Measurements from ENCODE around the gene ACAP3.

ACAP3 gene

GRCh38 chr1:1353389-1354151, 45.8 kb upstream of the ACAP3 start:
- DNase-seq (ENCODE audit: low read depth), result no peak
- no peak overlapping the region for H3K4me3 ChIP-seq (ENCODE audit: low read depth, low read length)
- TF ChIP-seq CTCF (IDR thresholded peaks at IDR 0.05; ENCODE audit: low read depth, low read length, missing control alignments), result no peak

GRCh38 chr1:1352786-1353388, 45.2 kb upstream of the ACAP3 start:
- TF ChIP-seq CTCF (IDR thresholded peaks at IDR 0.05; ENCODE audit: low read depth, low read length, missing control alignments), result no peak
- no peak overlapping the region for H3K4me3 ChIP-seq (ENCODE audit: low read depth, low read length)
- DNase-seq (ENCODE audit: low read depth), result no peak

GRCh38 chr1:1351511-1352427, 44.0 kb upstream of the ACAP3 start:
- no peak for TF ChIP-seq CTCF (IDR thresholded peaks at IDR 0.05; ENCODE audit: low read depth, low read length, missing control alignments)
- no peak overlapping the region for H3K4me3 ChIP-seq (ENCODE audit: low read depth, low read length)
- no peak for DNase-seq (ENCODE audit: low read depth)

- peak; percentile 48 for TF ChIP-seq CTCF (IDR thresholded peaks at IDR 0.05; ENCODE audit: low read depth, low read length, missing control alignments)
- DNase-seq (ENCODE audit: low read depth), result no peak
- H3K4me3 ChIP-seq (ENCODE audit: low read depth, low read length), result peak within 1 kb of the TSS; percentile 82
These were observed 41.7 kb upstream of the ACAP3 start, which contains the start of gene DVL1 for GRCh38 chr1:1349256-1350012. DVL1 (minus strand) TSS chr1:1349418; CDS start chr1:1349065, 353 bp downstream.

GRCh38 chr1:1348420-1349255, 40.9 kb upstream of the ACAP3 start:
- DNase-seq (ENCODE audit: low read depth), result no peak
- peak overlapping the region; percentile 82 for H3K4me3 ChIP-seq (ENCODE audit: low read depth, low read length)
- TF ChIP-seq CTCF (IDR thresholded peaks at IDR 0.05; ENCODE audit: low read depth, low read length, missing control alignments), result no peak

Measured in GM12864 (cell line).